NCI-H526 (cell line): ENCODE measurements around the gene PHEX.

Experiments
- DNase-seq, 2 experiments: peaks; one replicate each; lab custom pipeline; 2025; lab: John Stamatoyannopoulos, UW

Gene PHEX

DNA sequence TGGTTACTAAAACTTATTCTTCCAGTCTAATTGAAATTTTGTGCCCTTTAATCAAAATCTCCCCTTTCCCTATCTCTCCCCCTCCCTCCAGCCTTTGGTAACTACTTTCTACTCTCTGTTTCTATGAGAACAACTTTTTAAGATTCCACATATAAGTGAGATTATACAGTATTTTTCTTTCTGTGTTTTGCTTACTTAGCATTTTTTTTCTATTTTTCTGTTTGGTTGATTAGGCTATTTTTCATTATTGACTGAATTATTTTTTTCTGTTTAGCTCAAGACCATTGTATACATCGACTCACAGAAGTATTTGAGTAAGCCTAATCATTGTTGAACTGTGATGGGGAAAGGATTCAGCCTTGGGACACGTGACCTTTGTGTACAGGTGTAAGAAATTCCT, 116.4 kb downstream of the PHEX start:
- no peak for DNase-seq

DNA sequence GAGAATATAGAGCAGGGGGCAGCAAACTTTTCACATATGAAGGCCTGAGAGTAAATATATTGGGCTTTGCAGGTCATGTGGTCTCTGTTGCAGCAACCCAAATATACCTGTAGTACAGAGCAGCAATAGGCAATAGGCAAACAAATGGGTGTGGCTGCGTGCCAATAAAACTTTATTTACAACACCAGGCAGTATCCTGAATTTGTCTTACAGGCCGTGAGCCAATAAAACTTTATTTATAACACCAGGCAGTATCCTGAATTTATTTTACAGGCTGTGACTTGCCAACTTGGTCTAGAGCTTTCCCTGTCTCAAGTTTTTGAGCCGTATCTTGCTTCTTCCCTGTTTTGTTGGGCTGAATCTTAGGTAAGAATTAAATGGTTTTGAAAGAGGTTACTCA, 118.2 kb downstream of the PHEX start:
- no peak for DNase-seq

DNA sequence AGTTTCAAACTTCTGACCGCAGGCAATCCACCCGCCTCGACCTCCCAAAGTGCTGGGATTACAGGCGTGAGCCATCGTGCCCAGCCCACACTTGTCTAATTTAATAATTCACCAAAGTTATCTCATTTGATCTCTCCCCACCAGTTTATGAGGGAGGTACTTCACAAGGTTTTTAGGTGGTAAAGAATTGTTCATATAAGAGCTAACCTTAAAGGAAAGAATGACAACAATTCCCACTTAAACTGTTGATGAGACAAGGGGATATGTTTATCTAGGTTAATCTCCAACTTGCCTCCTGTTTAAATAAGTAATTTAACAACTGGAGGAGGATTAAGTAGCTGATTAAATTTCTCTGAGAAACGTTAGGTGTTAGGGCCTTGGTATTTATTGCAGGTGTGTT, 123.0 kb downstream of the PHEX start:
- no peak for DNase-seq

DNA sequence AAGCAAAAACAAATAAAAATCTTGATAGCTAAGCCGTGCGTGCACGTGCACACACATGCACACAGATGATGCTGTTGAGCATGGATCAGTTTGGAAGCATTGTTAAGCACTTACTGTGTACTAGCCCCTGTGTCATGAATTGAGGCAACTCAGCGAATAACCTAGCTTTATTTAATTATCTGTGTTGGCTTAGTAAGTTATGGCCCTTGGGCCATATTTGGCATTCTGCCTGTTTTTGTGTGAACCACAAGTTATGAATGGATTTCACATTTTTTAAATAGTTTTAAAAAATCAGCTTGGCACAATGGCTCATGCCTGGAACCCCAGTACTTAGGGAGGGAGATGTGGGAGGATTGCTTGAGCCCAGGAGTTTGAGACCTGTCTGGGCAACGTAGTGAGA, 126.9 kb downstream of the PHEX start:
- DNase-seq: no peak

DNA sequence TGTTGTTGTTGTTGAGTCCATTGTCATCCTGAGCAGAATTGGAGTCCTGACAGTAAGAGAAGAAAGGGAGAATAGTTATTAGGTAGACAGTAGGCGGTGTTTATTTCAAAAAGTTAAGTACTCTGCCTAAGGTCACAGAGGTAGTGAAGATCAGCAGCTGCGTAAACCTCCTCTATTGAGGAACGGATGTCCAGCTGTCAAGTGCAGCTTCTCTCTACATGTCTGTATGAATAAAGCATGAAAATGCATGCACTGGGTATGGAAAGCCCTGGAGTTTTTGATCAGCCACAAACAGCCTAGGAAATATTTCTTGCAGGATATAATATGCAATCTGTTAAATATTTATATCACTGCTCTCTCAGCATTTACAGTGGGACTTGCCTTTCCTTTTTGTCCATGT, 131.2 kb downstream of the PHEX start:
- no peak for DNase-seq

DNA sequence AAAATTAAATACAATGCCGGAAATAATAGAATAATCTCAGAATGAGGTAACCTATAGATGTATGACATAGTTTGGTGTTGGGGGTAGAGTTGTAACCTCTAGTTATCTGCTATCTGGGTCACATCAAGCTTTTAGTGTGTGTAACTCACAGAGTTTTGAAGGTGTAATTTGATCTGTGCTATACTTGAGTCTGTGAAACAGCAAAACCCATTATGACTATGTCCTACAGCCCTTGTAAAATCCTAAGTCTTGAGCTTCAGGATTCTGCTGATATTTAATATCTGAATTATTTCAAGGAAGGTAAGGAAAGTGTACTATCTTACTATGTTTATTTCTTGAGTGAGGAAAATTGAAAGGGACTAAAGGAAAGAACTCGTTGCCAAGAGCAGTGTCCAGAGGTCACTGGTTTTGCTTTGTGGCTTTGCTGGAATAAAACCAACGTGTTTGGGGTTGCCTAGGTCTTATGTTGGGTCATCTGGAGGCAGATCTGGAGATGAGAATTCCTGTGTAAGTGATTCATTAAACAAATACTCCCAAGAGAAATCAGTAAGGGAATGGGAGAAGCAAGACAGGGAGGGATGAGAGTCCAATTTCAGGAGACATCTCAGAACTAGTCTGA, 132.8 kb downstream of the PHEX start:
- DNase-seq: no peak

DNA sequence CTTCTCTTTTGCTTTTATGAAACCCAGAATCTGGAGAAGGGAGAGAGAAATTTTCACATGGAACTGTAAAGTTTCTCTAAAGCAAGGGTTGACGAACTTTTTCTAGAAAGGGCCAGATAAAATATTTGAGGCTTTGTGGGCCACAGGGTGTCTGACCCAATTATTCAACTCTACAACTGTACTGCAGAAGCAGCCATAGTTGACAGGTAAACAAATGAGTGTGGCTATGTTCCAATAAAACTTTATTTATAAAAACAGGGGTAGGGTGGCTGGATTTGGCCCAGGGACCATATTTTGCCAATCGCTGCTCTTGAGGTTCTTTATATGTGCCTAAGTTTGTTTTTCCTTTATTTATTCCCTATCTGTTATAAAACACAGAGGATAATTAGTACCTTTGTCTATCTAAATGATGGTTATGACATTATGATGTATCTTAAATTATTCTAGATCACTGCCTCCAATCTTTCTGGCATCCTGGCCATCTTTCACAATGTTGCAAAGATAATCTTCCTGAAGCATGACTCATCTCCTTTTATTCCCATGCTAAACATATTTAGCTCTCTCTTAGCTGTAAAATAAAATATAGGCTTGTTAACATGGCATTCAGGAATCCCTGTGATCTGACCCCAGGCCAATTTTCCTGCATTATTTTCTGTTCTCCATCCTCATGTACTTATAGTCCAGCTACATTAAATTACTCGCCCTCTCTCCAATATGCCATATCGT, 133.8 kb downstream of the PHEX start:
- DNase-seq: no peak

DNA sequence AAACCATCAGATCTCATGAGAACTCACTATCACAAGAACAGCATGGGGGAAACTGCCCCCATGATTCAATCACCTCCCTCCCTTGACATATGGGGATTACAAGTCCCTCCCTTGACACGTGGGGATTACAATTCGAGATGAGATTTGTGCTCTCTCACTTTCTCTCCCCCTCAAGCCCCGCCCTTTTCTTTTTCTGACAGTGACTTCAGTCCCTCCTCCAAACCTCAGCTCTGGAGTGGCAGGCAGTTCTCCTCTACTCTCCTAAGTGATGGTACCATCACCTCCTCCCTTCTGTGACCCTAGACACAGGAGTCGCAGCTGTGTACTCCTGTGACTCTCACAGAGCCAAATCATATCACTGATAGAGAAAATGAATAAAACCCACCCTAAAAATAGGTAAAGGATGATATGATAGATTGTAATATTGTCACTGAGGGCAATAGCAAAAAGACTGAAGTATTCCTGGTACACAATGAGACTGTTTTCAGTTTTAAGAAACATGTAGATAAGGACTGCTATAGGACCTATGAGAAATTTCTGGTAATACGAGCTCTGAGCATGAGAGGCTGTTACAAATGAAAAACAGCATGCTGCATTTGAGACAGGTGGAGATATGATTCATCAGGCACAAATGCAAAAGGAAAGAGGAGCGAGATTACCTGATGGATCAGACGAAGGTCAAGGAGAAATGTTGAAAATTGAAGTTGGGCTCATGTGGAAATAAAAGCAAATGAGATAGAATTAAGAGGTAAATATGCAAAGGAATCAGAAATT, 139.3 kb downstream of the PHEX start:
- DNase-seq: no peak

DNA sequence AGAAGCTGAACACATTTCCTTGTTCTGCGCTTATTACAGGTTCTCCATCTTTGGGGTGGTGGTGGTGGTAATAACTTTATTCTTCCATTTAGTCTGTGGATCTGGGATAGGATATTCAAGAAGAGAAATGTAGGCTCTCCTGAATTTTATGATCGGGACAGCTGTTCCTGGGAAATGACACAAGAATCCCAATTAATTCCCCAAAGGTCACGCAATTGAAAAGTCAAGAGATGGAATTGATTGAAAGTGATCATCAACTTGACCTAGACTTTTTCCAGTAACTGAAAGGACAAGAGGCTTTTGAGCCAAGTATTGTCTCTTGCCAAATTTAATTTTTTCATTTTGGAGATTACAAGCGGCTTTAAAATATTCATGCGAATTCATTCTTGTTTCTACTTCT, 141.8 kb downstream of the PHEX start:
- DNase-seq: no peak

DNA sequence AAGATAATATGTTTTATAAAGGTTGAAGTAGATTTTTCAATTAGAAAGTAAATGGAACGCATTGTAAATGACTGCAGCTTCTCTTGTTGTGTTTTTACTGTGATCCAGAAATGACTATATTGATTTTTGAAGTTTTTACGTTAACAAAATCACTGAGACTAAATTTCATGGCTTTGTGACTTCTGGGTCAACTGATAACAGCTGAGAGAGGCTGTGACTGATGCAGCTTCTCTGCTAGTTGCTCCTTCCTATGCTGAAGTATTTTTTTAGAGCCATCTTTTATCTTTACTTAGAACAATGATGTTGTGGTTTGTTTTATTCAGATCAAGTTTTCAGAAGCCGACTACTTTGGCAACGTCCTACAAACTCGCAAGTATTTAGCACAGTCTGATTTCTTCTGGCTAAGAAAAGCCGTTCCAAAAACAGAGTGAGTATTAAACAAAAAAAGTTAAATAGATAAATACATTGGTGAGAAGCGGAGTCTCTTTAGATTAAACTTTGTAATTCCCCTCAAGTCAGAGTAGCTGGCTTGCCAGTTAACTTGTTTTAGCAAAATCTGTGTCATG, 145.9 kb downstream of the PHEX start:
- DNase-seq: no peak

DNA sequence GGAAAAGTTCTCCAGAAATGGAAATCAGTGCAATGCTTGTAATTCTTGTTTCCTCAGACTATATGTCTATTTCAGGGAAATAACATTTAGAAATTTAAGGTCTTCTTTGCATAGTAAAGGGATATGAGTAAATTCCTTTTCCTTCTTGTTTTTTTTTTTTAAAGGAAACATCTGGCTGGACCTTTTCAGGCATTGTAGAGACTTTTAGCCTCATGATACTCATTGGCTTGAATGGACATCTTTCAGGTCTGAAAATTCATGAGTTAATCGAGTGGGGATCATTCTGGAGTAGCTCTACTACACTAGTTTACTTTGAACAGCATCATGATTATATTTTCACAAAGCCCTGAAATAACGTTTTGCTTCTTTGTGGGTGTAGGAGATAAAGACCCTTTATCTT, 152.0 kb downstream of the PHEX start:
- no peak for DNase-seq

DNA sequence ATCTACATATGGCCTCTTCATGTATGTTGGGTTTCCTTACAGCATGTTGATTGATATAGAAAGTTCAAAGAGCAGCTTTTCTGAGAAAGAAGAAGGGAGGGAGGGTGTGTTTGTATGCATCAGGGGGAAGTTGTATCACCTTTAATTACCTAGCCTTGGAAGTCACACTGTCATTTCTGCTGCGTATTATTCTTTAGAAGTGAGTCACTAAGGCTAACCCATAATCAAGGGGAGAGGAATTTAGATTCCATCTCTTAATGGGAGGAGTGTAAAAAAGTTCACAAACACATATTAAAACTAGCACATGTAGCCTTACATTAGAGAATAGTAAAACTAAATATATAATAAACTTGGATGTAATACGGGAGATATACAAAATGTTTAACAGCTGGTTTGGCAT, 154.0 kb downstream of the PHEX start:
- no peak for DNase-seq

DNA sequence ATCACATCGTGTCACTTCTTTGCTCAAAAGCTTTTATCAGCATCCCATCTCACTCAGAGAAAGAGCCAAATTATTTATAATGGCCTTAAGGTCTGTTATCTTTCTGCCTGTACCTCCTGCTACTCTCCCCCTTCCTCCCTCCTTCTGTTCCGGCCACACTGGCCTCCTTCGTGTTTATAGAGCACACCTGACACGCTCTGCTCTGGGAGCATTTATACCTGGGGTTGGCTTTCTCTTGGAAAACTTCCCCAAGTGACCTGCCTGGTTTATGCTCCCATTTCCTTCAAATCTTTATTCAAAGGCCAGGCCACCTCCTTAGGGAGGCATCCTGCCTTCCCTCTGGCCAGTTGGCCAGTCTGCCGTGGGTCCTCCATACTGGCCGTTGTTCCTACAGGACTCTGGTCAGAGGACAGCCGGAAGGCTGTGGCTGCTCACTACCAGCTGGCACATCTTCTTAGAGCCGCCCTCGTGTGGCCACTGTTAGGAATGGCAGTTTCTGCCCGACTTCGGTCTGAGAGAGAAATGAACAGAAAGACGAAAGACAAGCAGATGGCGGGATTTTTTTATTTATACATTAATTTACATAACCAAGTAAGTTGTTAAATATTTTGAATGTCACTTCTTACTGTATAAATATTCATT, 160.4 kb downstream of the PHEX start:
- peak; percentile 48 to 83 for DNase-seq

DNA sequence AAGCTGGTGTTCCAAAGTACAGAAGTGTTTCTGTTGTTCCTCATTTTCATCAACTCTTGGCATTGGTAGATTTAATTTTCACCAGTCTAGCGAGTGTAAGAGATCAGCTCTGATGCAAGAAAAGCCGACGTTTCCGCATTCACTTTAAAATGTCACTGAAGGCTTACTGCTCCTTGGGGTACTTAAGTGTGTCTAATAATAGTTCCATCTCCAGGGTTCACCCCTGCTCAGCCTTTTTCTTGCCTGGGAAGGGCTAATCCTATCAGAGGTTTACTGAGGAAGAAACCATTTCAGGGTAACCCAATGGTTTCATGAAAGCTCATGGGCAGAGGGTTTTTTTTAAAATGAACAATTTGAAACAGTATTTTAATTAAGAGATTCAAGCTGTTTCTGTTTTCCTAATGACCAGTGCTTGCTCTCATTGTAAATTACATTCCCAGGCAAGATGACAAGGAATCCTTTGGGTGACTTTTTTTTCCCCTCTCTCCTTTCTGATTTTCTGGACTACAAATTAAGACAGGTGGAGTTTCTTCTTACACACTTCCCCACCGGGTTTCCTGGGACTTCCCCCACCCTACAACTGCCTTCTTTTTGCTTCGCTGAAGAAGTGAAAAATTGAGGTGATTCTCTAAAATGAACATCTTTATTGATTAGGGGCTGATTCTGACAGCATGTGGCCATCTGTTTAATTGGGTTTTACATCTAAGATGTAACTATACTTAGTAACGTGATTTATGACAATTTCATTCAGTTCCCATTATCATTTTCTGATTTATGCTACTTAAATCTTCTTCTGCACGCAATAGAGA, 161.9 kb downstream of the PHEX start:
- DNase-seq: no peak

DNA sequence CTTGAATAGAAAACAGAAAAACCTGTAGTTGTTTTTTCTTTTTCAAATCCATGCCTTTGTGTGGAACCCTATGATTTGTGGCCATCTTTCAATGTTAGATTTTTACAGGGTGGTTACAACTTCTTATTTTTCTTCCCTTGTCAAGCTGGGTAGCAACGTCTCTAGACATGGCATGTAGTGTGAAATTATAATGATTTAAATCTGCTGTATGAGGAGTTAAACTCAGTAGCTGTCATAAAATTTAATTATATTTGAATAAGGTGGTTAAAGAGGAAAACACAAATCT, 162.5 kb downstream of the PHEX start:
- no peak for DNase-seq

DNA sequence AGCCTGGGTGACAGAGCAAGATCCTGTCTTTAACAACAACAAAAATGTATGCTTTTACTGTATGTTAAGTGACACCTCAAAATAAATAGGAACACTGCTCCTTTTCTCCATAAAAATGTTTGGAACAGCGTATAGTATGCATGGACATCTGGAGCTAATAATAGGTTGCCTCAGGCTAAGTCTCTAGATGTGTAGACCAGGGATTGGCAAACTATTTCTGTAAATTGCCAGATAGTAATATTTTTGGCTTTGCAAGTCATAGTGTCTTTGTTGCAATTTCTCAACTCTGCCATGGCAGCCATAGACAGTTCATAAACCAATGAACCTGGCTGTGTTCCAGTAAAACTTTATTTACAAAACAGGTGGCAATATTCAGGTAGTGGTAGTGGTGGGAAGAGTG, 164.0 kb downstream of the PHEX start:
- DNase-seq: no peak

DNA sequence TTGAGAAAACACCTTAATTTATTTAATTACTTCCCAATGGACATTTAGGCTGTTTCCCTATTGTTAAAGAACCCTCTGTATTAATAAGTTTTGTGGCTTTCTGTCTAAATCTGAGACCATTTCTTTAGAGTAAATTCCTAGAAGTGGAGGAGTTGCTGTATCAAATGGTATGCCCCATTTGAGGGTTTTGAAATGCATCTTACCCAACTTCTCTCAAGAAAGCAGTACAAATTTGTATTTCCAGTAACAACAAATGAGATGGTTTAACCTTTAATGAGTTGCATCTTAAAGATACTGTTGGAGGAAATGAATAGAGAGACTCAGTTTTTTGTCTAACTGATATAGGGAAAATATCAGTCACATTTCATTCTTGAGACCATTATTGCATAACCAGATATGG, 170.1 kb downstream of the PHEX start:
- no peak for DNase-seq

DNA sequence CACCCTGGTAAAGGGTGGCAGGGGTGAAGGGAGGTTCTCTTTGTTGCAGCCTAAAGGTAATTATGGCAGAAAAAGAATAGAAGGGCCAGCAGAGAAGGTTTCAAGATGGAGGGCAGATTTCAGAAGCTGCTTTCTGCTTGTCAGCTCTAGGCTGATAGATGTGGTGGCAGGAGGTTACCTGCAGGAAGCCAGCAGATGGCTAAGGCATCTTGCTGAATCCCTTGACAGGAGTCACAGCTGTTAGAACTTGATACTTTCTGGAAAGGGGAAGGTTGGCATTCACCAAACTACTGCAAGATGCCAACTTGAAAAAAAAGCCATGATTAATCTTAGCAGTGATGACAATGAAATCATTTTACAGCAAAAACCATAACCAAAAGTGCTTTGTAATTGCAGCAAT, 171.1 kb downstream of the PHEX start:
- no peak for DNase-seq

DNA sequence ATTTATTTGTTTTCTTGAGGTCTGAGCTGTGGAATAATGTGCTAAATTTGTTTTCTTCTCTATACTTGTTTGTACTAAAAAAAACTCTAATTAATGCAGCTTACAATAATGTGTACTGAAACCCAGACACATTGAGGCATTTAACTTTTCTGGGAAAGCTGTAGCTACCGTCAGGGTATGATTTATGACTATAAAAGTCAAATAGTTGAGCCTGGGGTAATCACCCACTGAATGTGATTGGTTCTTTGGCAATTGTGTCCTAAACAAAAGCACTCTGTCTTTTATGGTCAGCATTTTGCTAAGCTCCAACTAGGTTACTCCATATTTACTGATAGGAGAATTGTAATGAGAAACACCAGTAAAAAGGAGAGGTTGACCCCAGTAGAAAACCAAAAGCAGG, 174.7 kb downstream of the PHEX start:
- no peak for DNase-seq

DNA sequence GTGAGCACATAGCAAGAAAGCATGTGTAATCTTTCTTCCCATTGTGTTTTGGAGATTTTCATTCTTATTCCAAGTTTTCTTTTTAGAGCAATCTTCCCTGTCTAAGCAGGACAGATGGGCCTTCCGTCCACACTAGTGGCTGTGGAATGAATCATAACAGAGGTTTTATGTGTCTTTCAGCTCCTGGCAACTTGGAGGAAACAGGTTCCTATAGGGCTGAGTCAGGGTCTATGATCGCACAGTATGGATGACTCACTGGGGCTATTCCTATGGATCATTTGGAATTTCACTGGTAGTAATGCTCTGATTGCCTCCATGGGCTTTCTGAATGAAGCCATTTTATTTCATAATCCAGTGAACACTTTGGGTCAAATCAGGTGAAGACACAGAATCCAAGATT, 188.8 kb downstream of the PHEX start:
- DNase-seq: no peak

DNA sequence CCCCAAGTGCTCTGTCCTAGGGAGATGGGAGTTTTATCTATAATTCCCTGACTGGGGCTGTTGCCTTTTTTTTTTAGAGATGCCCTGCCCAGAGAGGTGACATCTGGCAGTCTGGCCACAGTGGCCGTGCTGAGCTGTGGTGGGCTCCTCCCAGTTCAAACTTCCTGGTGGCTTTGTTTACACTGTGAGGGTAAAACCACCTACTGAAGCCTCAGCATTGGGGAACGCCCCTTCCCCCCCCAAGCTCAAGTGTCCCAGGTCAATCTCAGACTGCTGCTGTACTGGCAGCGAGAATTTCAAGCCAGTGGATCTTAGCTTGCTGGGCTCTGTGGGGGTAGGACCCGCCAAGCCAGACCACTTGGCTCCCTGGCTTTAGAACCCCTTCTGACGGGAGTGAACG, 202.3 kb downstream of the PHEX start:
- no peak for DNase-seq

DNA sequence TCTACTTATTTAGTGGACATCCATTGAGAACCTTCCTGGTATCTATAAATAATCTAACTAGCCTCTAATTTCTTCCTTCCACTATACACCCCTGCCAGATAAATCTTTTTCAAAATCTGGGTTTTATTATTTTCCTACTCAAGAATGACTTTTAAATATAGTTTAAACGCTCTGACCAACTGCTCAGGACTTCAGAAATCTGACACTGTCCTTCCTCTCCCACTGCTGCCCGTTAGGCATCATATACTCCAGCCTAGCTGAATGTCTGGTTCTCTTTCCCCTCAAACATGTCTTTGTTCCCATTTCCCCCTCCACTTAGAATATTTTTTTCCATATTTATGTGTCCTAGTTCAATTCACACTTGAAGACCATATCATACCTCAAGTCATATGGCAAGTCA, 205.4 kb downstream of the PHEX start:
- no peak for DNase-seq
